Endothelial cell of umbilical vein (primary cell): ENCODE measurements around the gene PRDM16. TPM values are rescaled to one million over a fixed set of nuclear protein-coding genes. Genes with fewer than 3 reads are reported as not detected.

Experiments
- BruUV-seq: library from RNA; stranded (reverse); fragments of 400-500 nt; replicated peaks from 2 replicates; lab custom pipeline; 2021; lab: Mats Ljungman, UMichigan
- CTCF ChIA-PET: fragments of 300-600, 350-600 bp; sonication (Branson Sonifier 250); formaldehyde crosslinking; loops from one replicate; lab custom pipeline; 2021; ENCODE audit warnings: antibody characterized with exemption, inconsistent platforms; lab: Charles Lee
- POLR2A ChIA-PET: fragments of 300-600, 350-600 bp; sonication (Branson Sonifier 250); formaldehyde crosslinking; loops from one replicate; lab custom pipeline; 2021; ENCODE audit warnings: antibody characterized with exemption, inconsistent platforms; lab: Charles Lee
- DNase-seq: peaks from one replicate; pipeline ENCODE4 v3.0.0-alpha.2; 2011; ENCODE audit warnings: low read depth, low spot score
- FAIRE-seq: peaks from 2 replicates; lab custom pipeline; 2011; peaks lifted over from hg19 to GRCh38; lab: Jason Lieb, UNC
- H2AFZ ChIP-seq: 2 replicates; pipeline ENCODE4 v1.6.0; 2012; ENCODE audit warnings: low read depth, low read length, control low read depth, inconsistent platforms
- H3K27ac ChIP-seq: 2 replicates; pipeline ENCODE4 v1.5.1; 2011; ENCODE audit warnings: low read depth, mild to moderate bottlenecking, control low read depth, low read length, moderate library complexity; ENCODE audit not compliant: insufficient read depth
- H3K27me3 ChIP-seq, 2 experiments: 2 replicates each; pipeline versions ENCODE4 v1.6.0 to v1.6.1; 2011; ENCODE audit warnings: low read length in 2 of 2, mixed read lengths in 1 of 2; ENCODE audit not compliant: control insufficient read depth in 2 of 2, insufficient read depth in 2 of 2
- H3K36me3 ChIP-seq, 2 experiments: 2 replicates in 1 of 2; 3 replicates in 1 of 2; pipeline ENCODE4 v1.5.1; 2011; ENCODE audit warnings: low read length in 2 of 2, mild to moderate bottlenecking in 1 of 2, moderate library complexity in 1 of 2; ENCODE audit not compliant: control insufficient read depth in 2 of 2, insufficient read depth in 2 of 2; ENCODE audit errors: extremely low read depth in 1 of 2
- H3K4me1 ChIP-seq: 3 replicates; pipeline ENCODE4 v1.5.1; 2011; ENCODE audit warnings: mild to moderate bottlenecking, low read length; ENCODE audit not compliant: control insufficient read depth, insufficient read depth; ENCODE audit errors: extremely low read depth
- H3K4me2 ChIP-seq: 2 replicates; pipeline ENCODE4 v1.6.1; 2011; ENCODE audit warnings: low read length, control low read depth, mixed read lengths; ENCODE audit not compliant: insufficient read depth
- H3K4me3 ChIP-seq, 3 experiments: fragments of 200-600 bp in 1 of 3; sonication (generic), shearing (Covaris generic) in 1 of 3; replicated peaks in 1 of 3; 2 replicates each; pipeline ENCODE4 v1.5.1; 2011 to 2016; ENCODE audit warnings: control low read depth in 3 of 3, low read length in 3 of 3, mild to moderate bottlenecking in 2 of 3, inconsistent platforms in 1 of 3, low read depth in 1 of 3, moderate library complexity in 1 of 3; ENCODE audit not compliant: insufficient read depth in 1 of 3
- H3K79me2 ChIP-seq: 2 replicates; pipeline ENCODE4 v1.6.0; 2012; ENCODE audit warnings: low read length, inconsistent platforms; ENCODE audit not compliant: control insufficient read depth, insufficient read depth
- H3K9ac ChIP-seq: replicated peaks from 2 replicates; pipeline ENCODE3; 2011; ENCODE audit warnings: low read length, control low read depth; ENCODE audit not compliant: insufficient read depth; ENCODE audit errors: extremely low read depth
- H3K9me1 ChIP-seq: replicated peaks from 3 replicates; pipeline ENCODE4 v1.6.0; 2011; ENCODE audit warnings: mild to moderate bottlenecking, low read length; ENCODE audit not compliant: control insufficient read depth, insufficient read depth; ENCODE audit errors: extremely low read depth
- H3K9me3 ChIP-seq: replicated peaks from 2 replicates; pipeline ENCODE4 v1.5.1; 2012; ENCODE audit warnings: low read length, inconsistent platforms; ENCODE audit not compliant: control insufficient read depth, insufficient read depth
- H4K20me1 ChIP-seq: replicated peaks from 2 replicates; pipeline ENCODE3; 2011; ENCODE audit warnings: mild to moderate bottlenecking, low read length; ENCODE audit not compliant: control insufficient read depth, insufficient read depth; ENCODE audit errors: extremely low read depth
- CTCF ChIP-seq, 2 donors: IDR thresholded peaks; 1 replicate in 1 of 2; 2 replicates in 1 of 2; pipeline ENCODE4 v1.5.1; 2011; ENCODE audit warnings: low read length in 2 of 2, mild to moderate bottlenecking in 2 of 2, moderate library complexity in 2 of 2, control low read depth in 1 of 2, inconsistent platforms in 1 of 2, low read depth in 1 of 2; ENCODE audit not compliant: insufficient read depth in 1 of 2; ENCODE audit errors: extremely low read depth in 1 of 2
- EZH2 ChIP-seq: IDR thresholded peaks from 2 replicates; pipeline ENCODE4 v1.6.1; 2012; ENCODE audit warnings: borderline replicate concordance, low read depth, mild to moderate bottlenecking, moderate library complexity, low read length, inconsistent platforms; ENCODE audit not compliant: severe bottlenecking
- FOS ChIP-seq: IDR thresholded peaks from 2 replicates; pipeline ENCODE4 v1.6.1; 2011; ENCODE audit warnings: mild to moderate bottlenecking, low read length, moderate library complexity, borderline replicate concordance; ENCODE audit not compliant: insufficient read depth
- GATA2 ChIP-seq: IDR thresholded peaks from 2 replicates; pipeline ENCODE4 v1.7.0; 2011; ENCODE audit warnings: low read depth, mild to moderate bottlenecking, moderate library complexity, mixed read lengths, low read length; ENCODE audit not compliant: insufficient read length, insufficient read depth
- JUN ChIP-seq: IDR thresholded peaks from 2 replicates; pipeline ENCODE4 v1.6.1; 2011; ENCODE audit warnings: borderline replicate concordance, low read depth; ENCODE audit not compliant: insufficient read length, insufficient read depth
- MAX ChIP-seq: IDR thresholded peaks from 2 replicates; pipeline ENCODE4 v1.6.1; 2011; ENCODE audit not compliant: insufficient read depth, insufficient read length
- MYC ChIP-seq: IDR thresholded peaks from one replicate; pipeline ENCODE4 v1.6.1; 2011; ENCODE audit warnings: mild to moderate bottlenecking, low read depth, low read length
- POLR2A ChIP-seq: IDR thresholded peaks from 2 replicates; pipeline ENCODE4 v1.6.1; 2012; ENCODE audit warnings: low read depth, mild to moderate bottlenecking, control low read depth, low read length
- POLR2AphosphoS5 ChIP-seq: IDR thresholded peaks from 2 replicates; pipeline ENCODE4 v1.6.1; 2012; ENCODE audit warnings: low read depth, mild to moderate bottlenecking, control low read depth, low read length, moderate library complexity; ENCODE audit not compliant: insufficient read depth
- dilution Hi-C: fragments of 300-500 bp; cut with MboI; formaldehyde crosslinking; loops from one replicate; pipeline ENCODE4 v1.15.0; 2019; ENCODE audit warnings: low sequenced_read_pairs; ENCODE audit not compliant: extremely low pct_ligation_motif_present
- intact Hi-C: fragments of 100-400 bp; cut with micrococcal nuclease; formaldehyde crosslinking; loops from one replicate; pipeline ENCODE4 v1.10.0; 2022
- polyA plus RNA-seq, 4 experiments: library from polyadenylated mRNA; depleted of rRNA in 3 of 4; stranded (reverse) in 3 of 4; unstranded in 1 of 4; fragments of >200 nt; gene quantifications; 2 replicates each; pipeline versions ENCODE4 v1.2.1 to v1.2.3, GENCODE V29; 2011 to 2012; ENCODE audit warnings: missing spikeins in 1 of 4
- total RNA-seq: library from RNA; stranded (reverse); gene quantifications from 2 replicates; pipeline ENCODE4 v1.2.3, GENCODE V29; 2021

Gene PRDM16
- total and polyA plus RNA-seq, 2 donors (not counting 3 experiments of a cell fraction or from before 2014, with no cell fraction given): not detected

DNA sequence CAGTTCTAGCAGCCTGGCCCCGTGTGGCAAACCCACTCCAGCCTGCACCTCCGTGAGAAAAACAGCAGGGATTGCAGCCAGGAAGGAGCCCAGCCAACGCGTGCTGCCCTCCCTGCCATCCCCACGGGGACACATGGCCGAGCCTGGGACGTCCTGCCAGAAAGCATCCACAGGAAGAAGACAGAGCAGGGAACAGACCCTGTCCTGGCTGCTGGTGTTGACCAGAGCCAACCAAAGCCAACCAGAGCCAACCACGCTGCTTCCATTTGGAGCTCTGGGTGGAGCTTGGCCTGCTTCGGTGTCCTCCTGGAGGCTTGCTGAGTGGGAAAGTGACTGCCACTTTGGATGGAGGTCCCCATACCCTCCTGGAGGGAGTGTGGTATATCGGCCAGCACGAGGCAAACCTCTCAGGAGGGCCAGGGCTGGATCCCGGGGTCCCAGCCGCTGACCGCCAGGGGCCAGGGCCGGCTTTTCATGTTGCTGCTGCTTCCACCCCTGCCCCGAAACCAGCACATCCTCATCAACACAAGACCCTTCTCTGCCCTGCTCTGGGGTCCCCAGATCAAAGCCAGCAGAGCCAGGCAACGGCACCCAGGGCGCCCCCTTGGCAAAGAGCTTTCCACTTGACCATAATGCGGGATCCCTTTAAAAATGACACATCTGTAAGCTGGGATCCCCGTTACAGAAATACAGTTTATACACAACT lies 304.9 kb downstream of the PRDM16 start:
- H3K27me3 ChIP-seq: no peaks in the 10 kb centered on the region
- no peak overlapping the region for H2AFZ ChIP-seq
- H3K79me2 ChIP-seq: no peaks in the 10 kb centered on the region
- no peaks in the 10 kb centered on the region for H3K36me3 ChIP-seq
- no TSS peak for BruUV-seq
- CTCF ChIA-PET: no interaction called here
- no peaks in the 10 kb centered on the region for H3K9me3 ChIP-seq
- POLR2A ChIA-PET: no interaction called here
- dilution Hi-C loops: no loop called here
- H3K4me2 ChIP-seq: no peak overlapping the region
- DNase-seq (no peak), FAIRE-seq (no peak)
- TF ChIP-seq POLR2A (no peak), EZH2 (no peak), CTCF (IDR thresholded peaks at IDR 0.05; ENCODE audit: extremely low read depth in 1 of 2, insufficient read depth in 1 of 2, low read depth in 1 of 2, low read length in 2 of 2) (no peak), JUN (no peak), GATA2 (no peak), POLR2AphosphoS5 (no peak), MAX (no peak), FOS (no peak), MYC (no peak)
- H3K9me1 ChIP-seq: no peaks in the 10 kb centered on the region
- no peak overlapping the region for H3K27ac ChIP-seq
- H3K4me3 ChIP-seq: no peak overlapping the region
- H3K9ac ChIP-seq: no peak overlapping the region
- no peaks in the 10 kb centered on the region for H3K4me1 ChIP-seq
- intact Hi-C loops: no loop called here
- H4K20me1 ChIP-seq: no peaks in the 10 kb centered on the region
